SKM-1 treated with dmso at 0.1 percent for 144 hours (cell line): Measurements from ENCODE around the gene PNPLA1.

ENCODE experiments used
- DNase-seq: peaks from one replicate; lab custom pipeline; 2025; ENCODE audit not compliant: unreplicated experiment; lab: John Stamatoyannopoulos, UW

PNPLA1 gene

GRCh38 chr6:36269834-36270705 is at the start of gene PNPLA1:
Gene PNPLA1, plus strand, starts transcription at chr6:36270060. Its CDS starts 400 bp downstream, at chr6:36270460.
- DNase-seq: no peak

GRCh38 chr6:36220226-36220625 is 49.6 kb upstream of the PNPLA1 start:
- no peak for DNase-seq

- DNase-seq: no peak
Measured at GRCh38 chr6:36221674-36222073, 48.2 kb upstream of the PNPLA1 start.

GRCh38 chr6:36222924-36223323 is 46.9 kb upstream of the PNPLA1 start:
- DNase-seq: no peak

GRCh38 chr6:36223706-36224105 is 46.2 kb upstream of the PNPLA1 start:
- DNase-seq: no peak

GRCh38 chr6:36224918-36225461 is 44.9 kb upstream of the PNPLA1 start:
- DNase-seq: no peak

GRCh38 chr6:36226438-36227047 is 43.3 kb upstream of the PNPLA1 start:
- DNase-seq: no peak

- no peak for DNase-seq
Measured at GRCh38 chr6:36227379-36228228, 42.3 kb upstream of the PNPLA1 start.

GRCh38 chr6:36229223-36229622 is 40.6 kb upstream of the PNPLA1 start:
- DNase-seq: no peak

- DNase-seq: no peak
Measured at GRCh38 chr6:36230371-36230770, 39.5 kb upstream of the PNPLA1 start.

GRCh38 chr6:36232172-36232571 is 37.7 kb upstream of the PNPLA1 start:
- peak; percentile 78 for DNase-seq

GRCh38 chr6:36235309-36235708 is 34.6 kb upstream of the PNPLA1 start:
- DNase-seq: no peak

GRCh38 chr6:36235862-36236261 is 34.0 kb upstream of the PNPLA1 start:
- DNase-seq: no peak

GRCh38 chr6:36239774-36240173 is 30.1 kb upstream of the PNPLA1 start:
- no peak for DNase-seq

- DNase-seq: peak; percentile 48
Measured at GRCh38 chr6:36241728-36242127, 28.1 kb upstream of the PNPLA1 start.

- no peak for DNase-seq
Measured at GRCh38 chr6:36242161-36242560, 27.7 kb upstream of the PNPLA1 start.

GRCh38 chr6:36242626-36243025 is 27.2 kb upstream of the PNPLA1 start:
- DNase-seq: no peak

- DNase-seq: no peak
Measured at GRCh38 chr6:36243562-36244212, 26.2 kb upstream of the PNPLA1 start.

GRCh38 chr6:36244641-36245280 is 25.1 kb upstream of the PNPLA1 start:
- no peak for DNase-seq

GRCh38 chr6:36245572-36246061 is 24.2 kb upstream of the PNPLA1 start:
- no peak for DNase-seq
